22Rv1 (cell line): ENCODE data around the gene EIF1.

Source experiments
- H3K27ac ChIP-seq: fragments of 450-650 bp; 2 replicates; pipeline ENCODE4 v1.5.1; 2017
- CTCF ChIP-seq: fragments of 450-650 bp; IDR thresholded peaks from 2 replicates; pipeline ENCODE4 v1.5.1; 2017; ENCODE audit warnings: mild to moderate bottlenecking
- ZFX ChIP-seq: fragments of 450-650 bp; IDR thresholded peaks from 2 replicates; pipeline ENCODE4 v1.6.1; 2017; ENCODE audit warnings: antibody characterized with exemption, borderline replicate concordance

Gene EIF1

GRCh38 chr17:41653421-41653820 is 35.3 kb upstream of the EIF1 start:
- TF ChIP-seq CTCF (no peak), ZFX (no peak)
- H3K27ac ChIP-seq: no peak overlapping the region

GRCh38 chr17:41653892-41654677 is 34.6 kb upstream of the EIF1 start:
- H3K27ac ChIP-seq: no peak overlapping the region
- TF ChIP-seq CTCF (no peak), ZFX (no peak)

GRCh38 chr17:41654678-41655607 is 33.7 kb upstream of the EIF1 start:
- H3K27ac ChIP-seq: no peak overlapping the region
- TF ChIP-seq CTCF: no peak
- no peak for TF ChIP-seq ZFX

- TF ChIP-seq ZFX: no peak
- H3K27ac ChIP-seq: no peak overlapping the region
Observed at GRCh38 chr17:41655611-41656111, 33.0 kb upstream of the EIF1 start.

- no peak overlapping the region for H3K27ac ChIP-seq
- no peak for TF ChIP-seq ZFX
- no peak for TF ChIP-seq CTCF
Observed at GRCh38 chr17:41656249-41657023, 32.2 kb upstream of the EIF1 start.

GRCh38 chr17:41657176-41657754 is 31.4 kb upstream of the EIF1 start:
- H3K27ac ChIP-seq: no peak overlapping the region
- TF ChIP-seq CTCF: no peak
- TF ChIP-seq ZFX: no peak

GRCh38 chr17:41657936-41658335 is 30.7 kb upstream of the EIF1 start:
- TF ChIP-seq ZFX (no peak), CTCF (no peak)
- H3K27ac ChIP-seq: no peak overlapping the region
